ENCODE results near the gene FBLN5. TPM values are rescaled to one million over a fixed set of nuclear protein-coding genes. Genes with fewer than 3 reads are reported as not detected.

The FBLN5 gene
- total and polyA plus RNA-seq, 11 donors = 26.0 to 129 (median 40.3) TPM

DNA sequence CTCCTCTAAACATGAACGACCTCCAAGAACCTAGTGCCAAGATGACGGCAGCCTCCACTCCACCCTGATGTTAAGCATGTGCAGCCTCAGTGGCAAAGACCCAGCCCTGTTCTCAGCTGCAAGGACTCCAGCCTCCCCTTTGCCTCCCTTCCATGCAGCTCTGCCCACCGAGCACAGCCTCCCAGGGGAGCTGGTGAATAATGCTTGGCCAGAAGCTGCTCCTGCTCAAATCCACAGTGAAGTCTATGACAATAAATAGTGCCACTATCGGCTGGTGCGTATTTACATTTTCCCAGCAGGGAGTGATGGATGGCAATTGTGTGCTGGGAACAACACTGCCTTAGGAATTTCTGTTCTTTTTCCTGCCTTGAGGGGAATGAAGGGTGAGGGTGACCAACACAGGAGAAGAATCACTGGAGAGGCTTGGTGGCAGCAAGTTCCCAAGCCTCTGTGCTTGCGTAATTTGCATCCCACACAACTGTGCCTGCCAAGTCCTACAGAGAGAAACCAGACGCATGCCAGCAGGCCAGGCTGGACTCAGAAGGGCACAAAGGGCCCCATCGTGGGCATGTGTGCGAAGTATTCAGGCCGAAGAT lies 50.3 kb downstream of the FBLN5 start:
- peaks cover 0 to 65% (median 12%) of the 10 kb centered on the region in 12 donors for H3K4me1 ChIP-seq

DNA sequence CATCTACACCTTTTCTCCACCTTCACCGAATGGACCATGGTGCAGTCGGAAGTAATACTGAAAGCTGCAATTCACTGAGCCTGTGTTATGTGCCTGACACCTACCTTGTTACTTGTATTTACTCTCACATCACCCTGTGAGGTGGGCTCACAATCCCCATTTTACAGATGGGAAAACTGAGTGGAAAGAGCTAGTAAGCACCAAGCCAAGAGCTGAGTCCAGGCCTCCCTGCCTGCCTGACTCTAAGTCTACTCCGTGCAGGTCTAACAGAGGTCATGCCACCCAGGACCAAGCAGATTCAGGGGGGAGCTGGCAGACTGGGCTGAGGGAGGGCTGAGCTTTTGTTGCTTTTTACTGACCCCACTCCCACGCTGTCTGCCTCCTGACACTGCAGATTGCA lies 51.1 kb downstream of the FBLN5 start:
- peak overlapping the region in 8 of 12 donors; percentile 22 to 78 (median 51) for H3K27ac ChIP-seq
- ATAC-seq (no peak), DNase-seq (no peak)
- H3K36me3 ChIP-seq = no peaks in the 10 kb centered on the region
- H3K9me3 ChIP-seq = no peaks in the 10 kb centered on the region
- peaks cover 0 to 63% (median 14%) of the 10 kb centered on the region in 12 donors for H3K4me1 ChIP-seq
- intact Hi-C loops (cut with DNase I) = no loop called here
- no peak overlapping the region for H3K4me3 ChIP-seq
- WGBS, 4 donors = 89 to 96% (median 91%) methylated on average over 4 of the region's 4 CpGs
- no peak for TF ChIP-seq POLR2A (IDR thresholded peaks at IDR 0.05)
- TF ChIP-seq, protein P1, sequence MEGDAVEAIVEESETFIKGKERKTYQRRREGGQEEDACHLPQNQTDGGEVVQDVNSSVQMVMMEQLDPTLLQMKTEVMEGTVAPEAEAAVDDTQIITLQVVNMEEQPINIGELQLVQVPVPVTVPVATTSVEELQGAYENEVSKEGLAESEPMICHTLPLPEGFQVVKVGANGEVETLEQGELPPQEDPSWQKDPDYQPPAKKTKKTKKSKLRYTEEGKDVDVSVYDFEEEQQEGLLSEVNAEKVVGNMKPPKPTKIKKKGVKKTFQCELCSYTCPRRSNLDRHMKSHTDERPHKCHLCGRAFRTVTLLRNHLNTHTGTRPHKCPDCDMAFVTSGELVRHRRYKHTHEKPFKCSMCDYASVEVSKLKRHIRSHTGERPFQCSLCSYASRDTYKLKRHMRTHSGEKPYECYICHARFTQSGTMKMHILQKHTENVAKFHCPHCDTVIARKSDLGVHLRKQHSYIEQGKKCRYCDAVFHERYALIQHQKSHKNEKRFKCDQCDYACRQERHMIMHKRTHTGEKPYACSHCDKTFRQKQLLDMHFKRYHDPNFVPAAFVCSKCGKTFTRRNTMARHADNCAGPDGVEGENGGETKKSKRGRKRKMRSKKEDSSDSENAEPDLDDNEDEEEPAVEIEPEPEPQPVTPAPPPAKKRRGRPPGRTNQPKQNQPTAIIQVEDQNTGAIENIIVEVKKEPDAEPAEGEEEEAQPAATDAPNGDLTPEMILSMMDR (IDR thresholded peaks at IDR 0.05) = no peak
- H3K27me3 ChIP-seq = no peaks in the 10 kb centered on the region

More for the DNA sequence above, 50.3 kb downstream of the FBLN5 start:
- no peak for TF ChIP-seq POLR2A (IDR thresholded peaks at IDR 0.05)
- TF ChIP-seq, protein P1 (IDR thresholded peaks at IDR 0.05) = no peak
- no peaks in the 10 kb centered on the region for H3K36me3 ChIP-seq
- no peaks in the 10 kb centered on the region for H3K9me3 ChIP-seq
- peak; percentile 62 to 86 (median 80) for ATAC-seq
- peak in 4 of 5 donors; percentile 54 to 81 (median 64) for DNase-seq
- no peaks in the 10 kb centered on the region for H3K27me3 ChIP-seq
- intact Hi-C loops (cut with DNase I) = no loop called here
- 38 to 54% (median 48%) methylated on average over 10 of the region's 10 CpGs for WGBS, 4 donors
- no peak overlapping the region for H3K4me3 ChIP-seq
- H3K27ac ChIP-seq = peak overlapping the region; percentile 15 to 78 (median 50)

DNA sequence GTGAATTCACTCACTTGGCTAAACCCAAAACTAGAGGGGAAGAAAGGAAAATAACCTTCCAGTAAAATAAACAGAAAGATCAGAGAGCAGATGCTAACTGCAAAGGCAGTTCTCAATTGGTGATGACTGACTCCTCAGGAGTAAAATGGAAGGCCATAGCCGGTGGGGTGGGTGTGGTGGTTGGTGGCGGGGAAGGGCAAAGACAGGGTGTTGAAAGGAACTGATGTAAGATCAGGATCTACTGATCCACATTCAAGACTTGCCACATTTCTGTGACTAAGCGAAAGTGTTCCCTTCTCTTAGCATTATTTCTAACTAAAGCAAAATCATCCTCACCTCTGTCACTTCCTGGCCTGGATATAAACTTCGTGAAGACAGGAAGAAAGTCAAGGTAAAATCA lies 53.8 kb downstream of the FBLN5 start:
- peak overlapping the region in 3 of 12 donors; percentile 23 to 53 (median 49) for H3K27ac ChIP-seq

GRCh38 chr14:91893007-91893406 lies 54.5 kb downstream of the FBLN5 start:
- Histone ChIP-seq H3K27ac (peak overlapping the region in 6 of 12 donors; percentile 16 to 63 (median 43)), H3K36me3 (peaks cover 0 to 11% (median 0%) of the 10 kb centered on the region in 9 donors)
- 14 to 26% (median 22%) methylated on average over 7 of the region's 7 CpGs for WGBS, 4 donors

More for the DNA sequence above, 53.8 kb downstream of the FBLN5 start:
- DNase-seq = no peak
- TF ChIP-seq POLR2A (IDR thresholded peaks at IDR 0.05) = no peak
- TF ChIP-seq, protein P1 (IDR thresholded peaks at IDR 0.05) = no peak
- no peak overlapping the region for H3K4me3 ChIP-seq
- intact Hi-C loops (cut with DNase I) = no loop called here
- peaks cover 0 to 9% (median 0%) of the 10 kb centered on the region in 9 donors for H3K36me3 ChIP-seq
- H3K4me1 ChIP-seq = peaks cover 2 to 69% (median 32%) of the 10 kb centered on the region in 12 donors
- ATAC-seq = no peak
- H3K27me3 ChIP-seq = no peaks in the 10 kb centered on the region
- 75 to 85% (median 80%) methylated on average over 4 of the region's 4 CpGs for WGBS, 4 donors
- no peaks in the 10 kb centered on the region for H3K9me3 ChIP-seq

More at GRCh38 chr14:91893007-91893406, 54.5 kb downstream of the FBLN5 start:
- Histone ChIP-seq H3K4me1 (peaks cover 2 to 65% (median 32%) of the 10 kb centered on the region in 12 donors), H3K4me3 (no peak overlapping the region), H3K9me3 (no peaks in the 10 kb centered on the region), H3K27me3 (no peaks in the 10 kb centered on the region)
- intact Hi-C loops (cut with DNase I) = no loop called here
- no peak for ATAC-seq
- no peak for TF ChIP-seq POLR2A (IDR thresholded peaks at IDR 0.05)
- TF ChIP-seq, protein P1 (IDR thresholded peaks at IDR 0.05) = peak in 10 of 12 donors; percentile 21 to 58 (median 45)
- no peak for DNase-seq
